Smooth muscle cell (in vitro differentiated cells): ENCODE data around the gene TBC1D26. TPM values are rescaled to one million over a fixed set of nuclear protein-coding genes. Genes with fewer than 3 reads are reported as not detected.
A peak's percentile ranks its signal among the peaks of the same experiment; 100 is the strongest.
"Not testable (repeated sequence)": the region's sequence is repeated elsewhere in the genome, so short reads cannot be mapped to it uniquely, and the experiment has no call there.

Source experiments
- DNase-seq: peaks from one replicate; lab custom pipeline; 2025; ENCODE audit not compliant: unreplicated experiment; lab: John Stamatoyannopoulos, UW
- H2AFZ ChIP-seq: fragments of 200-600 bp; sonication (generic); 2 replicates; pipeline ENCODE4 v1.6.0; 2016; ENCODE audit warnings: antibody characterized with exemption, low read depth, mild to moderate bottlenecking
- H3F3A ChIP-seq: fragments of 200-600 bp; sonication (generic); 2 replicates; pipeline ENCODE4 v1.6.0; 2017; ENCODE audit warnings: antibody characterized with exemption, low read depth
- H3K27ac ChIP-seq: fragments of 200-600 bp; sonication (generic); 2 replicates; pipeline ENCODE4 v1.5.1; 2016; ENCODE audit warnings: low read depth, mild to moderate bottlenecking
- H3K27me3 ChIP-seq: fragments of 200-600 bp; sonication (generic); 2 replicates; pipeline ENCODE4 v1.6.1; 2016; ENCODE audit warnings: low read depth, mild to moderate bottlenecking
- H3K36me3 ChIP-seq: fragments of 200-600 bp; sonication (generic); 2 replicates; pipeline ENCODE4 v1.5.1; 2016; ENCODE audit warnings: low read depth
- H3K4me1 ChIP-seq: fragments of 200-600 bp; sonication (generic); 2 replicates; pipeline ENCODE4 v1.5.1; 2016; ENCODE audit warnings: low read depth
- H3K4me2 ChIP-seq: fragments of 200-600 bp; sonication (generic); 2 replicates; pipeline ENCODE4 v1.6.0; 2016; ENCODE audit warnings: mild to moderate bottlenecking
- H3K4me3 ChIP-seq: fragments of 200-600 bp; sonication (generic); 2 replicates; pipeline ENCODE4 v1.5.1; 2016; ENCODE audit warnings: mild to moderate bottlenecking
- H3K79me2 ChIP-seq: fragments of 200-600 bp; sonication (generic); 2 replicates; pipeline ENCODE4 v1.6.0; 2016; ENCODE audit warnings: low read depth, mild to moderate bottlenecking
- H3K9ac ChIP-seq: fragments of 200-600 bp; sonication (generic); 2 replicates; pipeline ENCODE4 v1.6.0; 2016; ENCODE audit warnings: low read depth
- H3K9me3 ChIP-seq: fragments of 200-600 bp; sonication (generic); replicated peaks from 2 replicates; pipeline ENCODE4 v1.5.1; 2016; ENCODE audit warnings: low read depth
- H4K20me1 ChIP-seq: fragments of 200-600 bp; sonication (generic); 2 replicates; pipeline ENCODE4 v1.6.0; 2016; ENCODE audit warnings: low read depth
- CTCF ChIP-seq: fragments of 200-600 bp; sonication (generic); IDR thresholded peaks from 2 replicates; pipeline ENCODE4 v1.5.1; 2017; ENCODE audit warnings: borderline replicate concordance, mild to moderate bottlenecking, antibody characterized with exemption; ENCODE audit not compliant: insufficient read depth, poor library complexity, severe bottlenecking
- WGBS: methylation state at CpG from one replicate; pipeline ENCODE4 v1.1.7; 2016; ENCODE audit warnings: low lambda C conversion rate; 5-methylcytosine and 5-hydroxymethylcytosine counted together
- polyA plus RNA-seq: library from polyadenylated mRNA; unstranded; fragments of >200 nt; fragmentation: Nextera tagmentation; extraction: Ambion mirVana; gene quantifications from 2 replicates; pipeline ENCODE4 v1.2.1, GENCODE V29; 2016
- total RNA-seq: library from RNA; depleted of rRNA; stranded (reverse); fragments of >200 nt; gene quantifications from 2 replicates; pipeline ENCODE4 v1.2.3, GENCODE V29; 2014

Gene TBC1D26
- total RNA-seq (1.2 TPM in 1 of 2 replicates, not detected in the other), polyA plus RNA-seq (1.3 and 1.8 TPM in 2 replicates)

GRCh38 chr17:15731900-15732299, at the start of gene TBC1D26:
TBC1D26 (plus strand) TSS chr17:15732283; CDS start chr17:15735349, 3,066 bp downstream.
- not testable (repeated sequence) for H3K4me2 ChIP-seq, H3K36me3 ChIP-seq, H3K4me1 ChIP-seq, DNase-seq, H3K9me3 ChIP-seq, H3K27ac ChIP-seq, H3F3A ChIP-seq, H2AFZ ChIP-seq, H3K27me3 ChIP-seq, H3K4me3 ChIP-seq, H4K20me1 ChIP-seq, H3K79me2 ChIP-seq, H3K9ac ChIP-seq
- 85% methylated on average over 9 of the region's 10 CpGs for WGBS

GRCh38 chr17:15683135-15683534, 48.9 kb upstream of the TBC1D26 start:
- not testable (repeated sequence) for H3F3A ChIP-seq, H3K79me2 ChIP-seq, H2AFZ ChIP-seq, H3K4me1 ChIP-seq, H3K9ac ChIP-seq, H3K27ac ChIP-seq, DNase-seq, H3K36me3 ChIP-seq, H3K27me3 ChIP-seq, H3K4me3 ChIP-seq, H3K9me3 ChIP-seq, H4K20me1 ChIP-seq
- peak overlapping the region; percentile 87 for H3K4me2 ChIP-seq
- WGBS: 94% methylated on average over 3 of the region's 3 CpGs

GRCh38 chr17:15683824-15684478, 48.1 kb upstream of the TBC1D26 start, which contains the start of gene TRIM16:
TRIM16 (minus strand) TSS chr17:15684311; CDS start chr17:15651609, 32,702 bp downstream.
- H4K20me1 ChIP-seq, H3K27ac ChIP-seq, H3K4me1 ChIP-seq, H3K36me3 ChIP-seq, H3K9me3 ChIP-seq, H3K79me2 ChIP-seq, H3K27me3 ChIP-seq, H3F3A ChIP-seq: not testable (repeated sequence)
- Histone ChIP-seq H3K4me3 (peak within 1 kb of the TSS; percentile 67), H3K9ac (peak within 1 kb of the TSS; percentile 75), H3K4me2 (peak within 1 kb of the TSS; percentile 87), H2AFZ (peak within 1 kb of the TSS; percentile 94)
- 1% methylated on average over 35 of the region's 35 CpGs for WGBS
- peak; percentile 18 for DNase-seq
- peak; percentile 20 for TF ChIP-seq CTCF

GRCh38 chr17:15687494-15687893, 44.6 kb upstream of the TBC1D26 start:
- not testable (repeated sequence) for H2AFZ ChIP-seq, H3F3A ChIP-seq, H3K36me3 ChIP-seq, H3K79me2 ChIP-seq, H3K4me1 ChIP-seq, H4K20me1 ChIP-seq, H3K9me3 ChIP-seq, H3K9ac ChIP-seq, H3K4me2 ChIP-seq, H3K27me3 ChIP-seq, H3K4me3 ChIP-seq, DNase-seq, H3K27ac ChIP-seq
- 93% methylated on average over 1 of the region's 1 CpG for WGBS

GRCh38 chr17:15698967-15699366, 33.1 kb upstream of the TBC1D26 start:
- not testable (repeated sequence) for H3F3A ChIP-seq, H4K20me1 ChIP-seq, H3K36me3 ChIP-seq, H3K4me1 ChIP-seq, H3K9me3 ChIP-seq, H3K9ac ChIP-seq, DNase-seq, H3K27me3 ChIP-seq
- 6% methylated on average over 3 of the region's 3 CpGs for WGBS
- Histone ChIP-seq H3K79me2 (peaks cover 12% of the 10 kb centered on the region), H3K27ac (peak overlapping the region; percentile 58), H3K4me3 (peak overlapping the region; percentile 59), H2AFZ (peak overlapping the region; percentile 97), H3K4me2 (peak overlapping the region; percentile 80)

GRCh38 chr17:15699413-15699924, 32.6 kb upstream of the TBC1D26 start, which contains the start of gene ZNF286A:
ZNF286A (plus strand) TSS chr17:15699752; CDS start chr17:15700330, 578 bp downstream.
- not testable (repeated sequence) for H3F3A ChIP-seq, H4K20me1 ChIP-seq, H3K36me3 ChIP-seq, H3K4me1 ChIP-seq, H3K27me3 ChIP-seq, H3K9me3 ChIP-seq
- Histone ChIP-seq H3K4me2 (peak within 1 kb of the TSS; percentile 80), H3K27ac (peak within 1 kb of the TSS; percentile 58), H3K9ac (peak within 1 kb of the TSS; percentile 76), H2AFZ (peak within 1 kb of the TSS; percentile 97), H3K79me2 (peaks cover 12% of the 10 kb centered on the region), H3K4me3 (peak within 1 kb of the TSS; percentile 59)
- WGBS: under 1% methylated on average over 44 of the region's 44 CpGs
- peak; percentile 91 for DNase-seq

- not testable (repeated sequence) for H4K20me1 ChIP-seq, H3F3A ChIP-seq, H3K4me1 ChIP-seq, H3K36me3 ChIP-seq, H3K27me3 ChIP-seq, H3K9me3 ChIP-seq, DNase-seq
- peak overlapping the region; percentile 80 for H2AFZ ChIP-seq
- H3K4me3 ChIP-seq: peak overlapping the region; percentile 59
- 0% methylated on average over 14 of the region's 21 CpGs for WGBS
- H3K79me2 ChIP-seq: peaks cover 12% of the 10 kb centered on the region
- peak overlapping the region; percentile 55 for H3K27ac ChIP-seq
- peak overlapping the region; percentile 80 for H3K4me2 ChIP-seq
- peak overlapping the region; percentile 76 for H3K9ac ChIP-seq
Observed at GRCh38 chr17:15699937-15700336, 32.1 kb upstream of the TBC1D26 start.
